T-helper 2 cell (primary cell): Measurements from ENCODE around the gene CLDN4.
"Not testable (repeated sequence)": the region's sequence is repeated elsewhere in the genome, so short reads cannot be mapped to it uniquely, and the experiment has no call there.

Experiments used
- DNase-seq, 5 experiments: peaks; one replicate each; pipeline versions ENCODE4 v3.0.0 to v3.0.0-alpha.2; 2012 to 2022

CLDN4 gene

DNA sequence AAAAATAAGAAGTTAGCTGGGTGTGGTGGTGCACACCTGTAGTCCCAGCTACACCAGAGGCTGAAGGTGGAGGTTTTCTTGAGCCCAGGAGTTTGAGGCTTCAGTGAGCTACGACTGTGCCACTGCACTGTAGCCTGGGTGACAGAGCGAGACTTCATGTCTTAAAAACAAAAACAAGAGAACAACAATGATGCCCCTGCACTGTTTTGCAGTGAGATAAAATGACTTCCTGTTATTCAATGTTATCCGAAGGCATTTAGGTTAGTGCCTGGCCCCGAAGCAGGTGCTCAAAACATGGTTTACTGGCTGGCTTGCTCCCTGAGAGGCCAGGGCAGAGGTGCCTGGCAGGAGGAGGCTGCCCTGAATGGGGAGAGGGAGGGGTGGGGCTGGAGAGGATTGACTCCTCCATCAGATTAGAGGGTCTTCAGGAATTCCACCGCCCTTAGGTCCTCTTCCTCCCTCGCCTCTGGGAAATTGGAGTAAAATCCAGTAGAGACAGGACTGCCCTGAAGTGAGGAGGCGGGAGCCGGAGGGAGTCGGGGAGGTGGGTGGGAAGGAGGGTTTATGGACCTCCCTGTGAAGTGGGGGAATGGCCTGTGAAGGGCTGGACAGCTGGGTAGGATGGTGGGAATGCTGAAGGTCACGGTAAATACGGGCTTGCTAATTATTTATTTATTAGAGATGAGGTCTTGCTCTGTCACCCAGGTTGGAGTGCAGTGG lies 6.8 kb upstream of the CLDN4 start:
- no peak for DNase-seq

DNA sequence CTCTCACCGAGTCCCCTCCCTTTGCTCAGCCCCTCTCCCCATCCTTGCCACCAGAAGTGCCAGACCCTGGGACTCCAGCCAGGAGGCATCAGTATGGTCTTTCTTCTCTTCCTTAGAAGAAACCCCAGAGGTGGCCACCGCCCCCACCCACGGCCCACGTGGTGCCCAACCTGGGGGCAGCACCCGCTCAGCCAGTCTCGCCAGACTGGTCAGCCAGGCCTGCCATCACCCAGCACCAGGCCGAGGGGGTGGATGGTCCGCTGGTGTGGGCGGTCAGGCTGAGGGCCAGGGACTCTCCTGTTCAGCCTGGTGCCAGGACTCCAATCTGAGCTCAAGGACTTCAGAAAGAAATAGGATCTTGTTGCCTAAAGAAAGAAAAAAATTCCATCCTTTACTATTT lies 5.8 kb upstream of the CLDN4 start:
- no peak for DNase-seq

DNA sequence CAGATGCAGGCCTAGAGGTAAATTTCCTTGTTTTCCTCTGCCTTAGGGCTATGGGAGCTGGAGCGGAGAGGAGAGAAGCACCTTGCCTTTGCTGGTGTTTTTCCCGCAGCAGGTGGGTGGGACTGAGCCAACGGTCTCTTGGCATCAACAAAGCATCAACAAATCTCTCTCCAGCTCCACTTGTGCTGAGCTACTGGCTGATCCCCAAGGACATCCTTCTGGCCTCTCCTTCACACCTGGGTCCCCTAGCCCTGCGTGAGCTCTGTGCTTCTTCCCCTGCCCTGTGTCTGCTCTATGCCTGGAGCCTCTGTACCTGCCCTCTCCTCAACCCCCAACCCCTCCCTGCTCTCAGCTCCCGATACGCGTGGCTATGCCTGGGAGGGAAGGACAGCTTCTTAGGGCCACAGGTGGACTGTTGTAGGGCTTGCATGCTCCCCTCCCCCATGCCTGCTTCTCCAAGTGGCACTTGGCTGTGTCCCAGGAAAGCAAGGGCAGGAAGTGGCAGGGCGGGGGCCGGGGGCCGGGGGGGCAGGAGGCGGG lies 3.2 kb upstream of the CLDN4 start:
- no peak for DNase-seq

DNA sequence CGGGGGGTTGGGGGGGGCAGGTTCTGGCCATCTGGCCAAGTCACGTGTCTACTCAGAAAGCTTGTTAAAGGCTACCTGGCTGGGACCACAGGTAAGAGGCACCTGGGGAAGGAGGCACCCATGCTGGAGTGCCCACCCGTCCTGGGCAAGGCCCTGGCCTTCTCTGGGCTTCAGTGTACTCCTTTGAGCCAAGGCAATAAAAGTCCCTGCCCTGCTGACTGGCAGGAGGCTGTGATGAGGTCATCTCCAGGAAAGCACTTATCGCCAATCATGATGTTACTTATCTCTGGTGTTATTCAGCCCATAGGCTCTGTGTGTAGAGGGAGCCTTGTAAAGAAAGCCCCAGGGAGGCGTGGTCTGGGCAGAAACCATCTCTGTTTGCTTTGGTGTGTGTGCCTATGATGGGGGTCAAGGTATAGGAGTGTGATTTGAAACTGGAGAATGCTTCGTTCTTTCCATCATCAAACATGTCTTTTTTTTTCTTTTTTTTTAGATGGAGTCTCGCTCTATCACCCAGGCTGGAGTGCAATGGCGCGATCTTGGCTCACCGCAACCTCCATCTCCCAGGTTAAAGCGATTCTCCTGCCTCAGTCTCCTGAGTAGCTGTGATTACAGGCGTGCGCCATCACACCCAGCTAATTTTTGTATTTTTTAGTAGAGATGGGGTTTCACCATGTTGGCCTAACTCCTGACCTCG lies 2.5 kb upstream of the CLDN4 start:
- peak in 1 of 5 experiments; percentile 49 for DNase-seq

DNA sequence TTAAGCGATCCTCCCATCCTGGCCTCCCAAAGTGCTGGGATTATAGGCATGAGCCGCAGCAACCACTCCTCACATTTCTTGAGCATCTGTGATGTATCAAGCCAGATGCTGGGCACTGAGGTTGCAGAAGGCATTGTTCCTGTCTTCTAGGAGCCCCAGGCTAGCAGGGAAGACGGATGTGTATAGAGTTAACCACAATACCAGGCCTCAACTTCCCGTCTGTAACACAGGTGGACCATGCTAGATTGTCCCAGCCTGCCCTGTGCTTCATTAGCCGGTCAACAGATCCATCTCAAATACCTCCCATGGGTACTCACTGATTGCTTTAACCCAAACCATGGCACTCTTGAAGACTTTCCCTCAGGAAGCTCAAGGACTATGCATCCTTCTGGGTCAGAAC lies 1.8 kb upstream of the CLDN4 start:
- no peak for DNase-seq

DNA sequence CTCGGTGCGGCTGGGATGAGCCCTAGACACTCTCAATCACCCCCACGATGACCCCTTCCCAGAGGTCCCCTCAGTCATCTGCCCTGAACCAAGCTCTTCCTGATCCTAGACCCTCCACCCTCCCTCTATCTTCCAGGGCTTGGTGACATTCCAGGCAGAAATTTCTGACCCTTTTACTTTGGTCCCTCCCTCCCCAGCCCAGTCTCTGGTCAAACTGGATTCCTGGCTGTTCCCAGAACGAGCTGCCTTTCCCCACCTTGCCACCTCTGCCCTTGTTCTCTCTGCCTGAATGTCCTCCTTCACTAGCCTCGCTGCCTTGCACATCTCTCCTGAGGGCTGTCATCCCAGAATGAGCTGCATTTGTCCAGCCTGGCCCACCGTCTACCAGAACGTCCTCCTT lies 1.3 kb upstream of the CLDN4 start:
- DNase-seq: no peak

DNA sequence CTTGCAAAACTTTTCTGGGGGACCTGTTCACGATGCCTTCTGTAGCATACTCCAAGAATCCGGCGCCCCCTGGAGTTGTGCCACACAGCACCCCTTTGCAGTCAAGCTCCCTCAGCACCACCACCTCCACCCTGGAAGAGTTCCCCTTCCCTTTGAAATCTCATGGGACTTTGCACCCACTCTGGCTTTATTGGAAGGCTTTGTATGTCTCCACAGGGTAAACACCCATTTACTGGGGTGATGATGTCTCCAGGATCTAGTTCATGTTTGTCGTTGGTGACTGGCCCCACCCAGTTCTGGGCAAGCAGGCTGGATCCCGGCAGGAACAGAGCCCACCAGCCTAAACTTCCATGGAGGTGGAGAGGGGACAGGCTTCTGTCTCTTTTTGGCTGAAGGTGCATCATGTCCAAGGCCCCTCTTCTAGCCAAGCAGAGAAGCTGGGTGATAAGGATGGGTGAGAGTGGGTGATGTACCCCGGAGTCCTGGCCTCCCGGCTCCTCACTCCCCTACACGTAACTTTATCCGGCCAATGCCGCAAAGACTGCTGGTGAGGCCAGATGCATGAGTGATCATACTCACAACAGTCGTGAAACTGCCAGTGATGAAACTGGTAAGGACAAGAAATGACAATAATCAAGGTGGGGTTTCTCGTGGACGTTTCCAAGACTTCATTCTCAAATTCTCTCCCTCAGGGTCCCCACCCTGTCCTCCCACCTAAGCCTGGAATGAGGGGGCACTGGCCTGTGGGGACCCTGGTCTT lies 695 bp upstream of the CLDN4 start:
- DNase-seq: no peak

DNA sequence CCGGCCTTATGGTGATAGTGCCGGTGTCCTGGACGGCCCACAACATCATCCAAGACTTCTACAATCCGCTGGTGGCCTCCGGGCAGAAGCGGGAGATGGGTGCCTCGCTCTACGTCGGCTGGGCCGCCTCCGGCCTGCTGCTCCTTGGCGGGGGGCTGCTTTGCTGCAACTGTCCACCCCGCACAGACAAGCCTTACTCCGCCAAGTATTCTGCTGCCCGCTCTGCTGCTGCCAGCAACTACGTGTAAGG lies 713 bp downstream of the CLDN4 start:
- DNase-seq: no peak

DNA sequence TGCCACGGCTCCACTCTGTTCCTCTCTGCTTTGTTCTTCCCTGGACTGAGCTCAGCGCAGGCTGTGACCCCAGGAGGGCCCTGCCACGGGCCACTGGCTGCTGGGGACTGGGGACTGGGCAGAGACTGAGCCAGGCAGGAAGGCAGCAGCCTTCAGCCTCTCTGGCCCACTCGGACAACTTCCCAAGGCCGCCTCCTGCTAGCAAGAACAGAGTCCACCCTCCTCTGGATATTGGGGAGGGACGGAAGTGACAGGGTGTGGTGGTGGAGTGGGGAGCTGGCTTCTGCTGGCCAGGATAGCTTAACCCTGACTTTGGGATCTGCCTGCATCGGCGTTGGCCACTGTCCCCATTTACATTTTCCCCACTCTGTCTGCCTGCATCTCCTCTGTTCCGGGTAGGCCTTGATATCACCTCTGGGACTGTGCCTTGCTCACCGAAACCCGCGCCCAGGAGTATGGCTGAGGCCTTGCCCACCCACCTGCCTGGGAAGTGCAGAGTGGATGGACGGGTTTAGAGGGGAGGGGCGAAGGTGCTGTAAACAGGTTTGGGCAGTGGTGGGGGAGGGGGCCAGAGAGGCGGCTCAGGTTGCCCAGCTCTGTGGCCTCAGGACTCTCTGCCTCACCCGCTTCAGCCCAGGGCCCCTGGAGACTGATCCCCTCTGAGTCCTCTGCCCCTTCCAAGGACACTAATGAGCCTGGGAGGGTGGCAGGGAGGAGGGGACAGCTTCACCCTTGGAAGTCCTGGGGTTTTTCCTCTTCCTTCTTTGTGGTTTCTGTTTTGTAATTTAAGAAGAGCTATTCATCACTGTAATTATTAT lies 1.2 kb downstream of the CLDN4 start:
- no peak for DNase-seq

DNA sequence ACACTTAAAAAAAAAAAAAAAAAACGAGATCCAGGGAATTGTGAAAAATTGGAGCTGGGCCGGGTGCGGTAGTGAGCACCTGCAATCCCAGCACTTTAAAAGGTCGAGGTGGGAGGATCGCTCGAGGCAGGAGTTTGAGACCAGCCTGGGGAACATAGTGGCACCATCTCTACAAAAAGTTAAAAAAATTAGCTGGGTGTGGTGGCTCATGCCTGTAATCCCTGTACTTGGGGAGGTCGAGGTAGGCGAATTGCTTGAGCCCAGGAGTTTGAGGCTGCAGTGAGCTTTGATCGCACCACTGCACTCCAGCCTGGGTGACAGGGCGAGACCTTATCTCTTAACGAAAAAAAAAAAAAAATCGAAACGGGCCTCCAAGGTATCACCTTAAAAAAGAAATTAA lies 2.0 kb downstream of the CLDN4 start:
- no peak for DNase-seq

DNA sequence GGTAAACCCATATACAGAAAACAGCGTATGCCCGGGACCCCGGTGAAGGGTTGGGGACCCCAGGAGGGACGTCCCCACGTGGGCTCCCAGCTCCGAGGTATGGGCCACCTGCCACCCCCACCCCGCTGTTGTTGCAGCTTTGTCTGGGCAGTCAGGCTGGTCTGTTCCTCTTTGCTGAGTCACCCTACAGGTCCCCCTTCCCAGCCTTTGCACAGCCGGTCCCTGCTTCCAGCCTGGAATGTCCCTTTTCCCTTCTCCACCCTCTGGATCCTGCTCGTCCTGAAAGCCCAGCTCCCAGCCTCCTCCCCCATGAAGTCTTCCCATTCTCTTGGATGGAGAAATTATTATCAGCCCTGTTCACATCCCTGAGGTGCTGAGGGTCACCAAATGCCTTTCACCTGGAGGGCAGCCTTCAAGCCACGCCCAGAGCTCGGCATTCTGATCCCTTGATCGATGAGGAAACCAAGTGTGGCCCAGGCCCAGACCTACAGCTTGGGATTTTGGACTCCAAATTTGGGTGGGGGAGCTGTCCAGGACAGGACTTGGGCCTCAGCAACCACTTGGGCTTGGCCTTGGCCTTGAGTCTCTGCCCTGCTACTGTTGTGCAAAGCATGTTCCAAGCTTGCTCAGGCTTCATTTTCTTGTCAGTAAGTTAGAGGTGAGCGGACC lies 2.6 kb downstream of the CLDN4 start:
- no peak for DNase-seq

DNA sequence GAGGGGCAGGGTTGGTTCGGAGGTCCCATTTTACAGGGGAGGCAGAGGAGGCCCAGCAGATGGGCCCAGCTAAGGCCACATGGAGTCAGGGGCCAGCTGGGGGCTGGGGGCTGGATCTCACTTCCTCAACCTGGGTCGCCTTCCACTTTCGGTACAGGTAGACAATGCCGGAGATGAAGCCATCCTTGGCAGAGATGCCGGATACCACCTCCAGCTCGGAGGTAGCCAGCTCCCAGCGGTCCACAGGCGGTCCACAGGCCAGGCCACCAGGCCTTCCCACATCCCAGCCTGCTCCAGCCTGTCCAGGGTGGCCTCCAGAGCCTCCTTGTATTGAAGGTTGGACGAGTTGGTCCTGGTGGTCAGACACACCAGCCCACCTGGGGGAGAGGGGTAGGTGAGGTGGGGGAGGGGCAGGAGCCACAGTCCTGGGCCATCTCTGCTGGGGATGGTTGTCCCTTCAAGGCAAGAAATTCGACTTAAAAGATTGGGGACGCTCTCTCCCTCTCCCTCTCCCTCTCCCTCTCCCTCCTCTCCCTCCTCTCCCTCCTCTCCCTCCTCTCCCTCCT lies 3.9 kb downstream of the CLDN4 start:
- DNase-seq: no peak

DNA sequence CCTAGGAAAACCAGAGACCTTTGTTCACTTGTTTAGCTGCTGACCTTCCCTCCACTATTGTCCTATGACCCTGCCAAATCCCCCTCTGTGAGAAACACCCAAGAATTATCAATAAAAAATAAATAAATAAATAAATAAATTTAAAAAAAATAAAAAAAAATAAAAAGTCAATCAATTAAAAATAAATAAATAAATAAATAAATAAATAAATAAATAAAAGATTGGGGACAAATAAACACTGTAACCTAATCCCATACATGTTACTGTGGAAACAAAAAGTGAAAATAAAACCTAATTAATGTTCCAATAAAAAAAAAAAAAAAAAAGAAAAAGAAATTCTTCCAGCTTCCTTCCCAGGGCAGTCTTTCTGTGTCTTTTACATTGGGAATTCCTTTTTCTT lies 6.4 kb downstream of the CLDN4 start:
- DNase-seq: not testable (repeated sequence)

DNA sequence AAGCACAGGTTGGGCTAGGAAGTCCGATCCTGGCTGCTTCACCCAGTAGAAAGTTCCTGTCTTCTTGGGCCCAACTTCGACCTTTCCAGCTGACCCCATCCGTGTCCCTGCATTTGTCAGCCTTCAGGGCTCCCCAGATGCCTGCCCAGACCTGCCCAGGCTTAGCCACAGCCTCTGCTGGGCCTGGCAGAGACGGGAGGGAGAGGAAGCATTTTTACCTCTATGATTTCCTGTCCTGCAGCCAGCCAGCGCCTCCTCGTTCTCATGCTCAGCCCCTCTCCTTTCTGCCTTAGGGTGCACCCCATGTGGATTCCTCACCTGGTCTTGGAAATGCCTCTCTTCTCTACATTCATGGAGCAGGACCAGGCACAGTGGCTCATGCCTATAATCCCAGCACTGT lies 7.8 kb downstream of the CLDN4 start:
- no peak for DNase-seq

DNA sequence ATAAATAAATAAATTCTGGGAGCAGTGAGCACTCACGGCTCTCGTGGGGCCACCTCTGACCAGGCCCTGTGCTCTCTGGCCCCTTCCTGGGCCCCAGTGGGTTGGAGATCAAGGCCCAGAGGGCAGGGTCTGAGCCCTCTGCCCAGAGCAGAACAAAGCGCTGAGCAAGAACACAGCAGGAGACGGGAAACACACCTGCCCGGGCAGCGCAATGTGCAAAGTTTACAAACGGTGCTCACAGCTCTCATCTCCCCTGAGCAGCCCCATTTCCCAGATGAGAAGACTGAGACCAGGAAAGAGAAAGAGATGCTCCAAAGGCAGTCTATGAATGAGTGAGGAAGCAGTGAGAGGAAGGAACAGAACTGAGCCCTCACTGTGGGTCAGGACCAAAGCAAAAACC lies 8.5 kb downstream of the CLDN4 start:
- DNase-seq: no peak

DNA sequence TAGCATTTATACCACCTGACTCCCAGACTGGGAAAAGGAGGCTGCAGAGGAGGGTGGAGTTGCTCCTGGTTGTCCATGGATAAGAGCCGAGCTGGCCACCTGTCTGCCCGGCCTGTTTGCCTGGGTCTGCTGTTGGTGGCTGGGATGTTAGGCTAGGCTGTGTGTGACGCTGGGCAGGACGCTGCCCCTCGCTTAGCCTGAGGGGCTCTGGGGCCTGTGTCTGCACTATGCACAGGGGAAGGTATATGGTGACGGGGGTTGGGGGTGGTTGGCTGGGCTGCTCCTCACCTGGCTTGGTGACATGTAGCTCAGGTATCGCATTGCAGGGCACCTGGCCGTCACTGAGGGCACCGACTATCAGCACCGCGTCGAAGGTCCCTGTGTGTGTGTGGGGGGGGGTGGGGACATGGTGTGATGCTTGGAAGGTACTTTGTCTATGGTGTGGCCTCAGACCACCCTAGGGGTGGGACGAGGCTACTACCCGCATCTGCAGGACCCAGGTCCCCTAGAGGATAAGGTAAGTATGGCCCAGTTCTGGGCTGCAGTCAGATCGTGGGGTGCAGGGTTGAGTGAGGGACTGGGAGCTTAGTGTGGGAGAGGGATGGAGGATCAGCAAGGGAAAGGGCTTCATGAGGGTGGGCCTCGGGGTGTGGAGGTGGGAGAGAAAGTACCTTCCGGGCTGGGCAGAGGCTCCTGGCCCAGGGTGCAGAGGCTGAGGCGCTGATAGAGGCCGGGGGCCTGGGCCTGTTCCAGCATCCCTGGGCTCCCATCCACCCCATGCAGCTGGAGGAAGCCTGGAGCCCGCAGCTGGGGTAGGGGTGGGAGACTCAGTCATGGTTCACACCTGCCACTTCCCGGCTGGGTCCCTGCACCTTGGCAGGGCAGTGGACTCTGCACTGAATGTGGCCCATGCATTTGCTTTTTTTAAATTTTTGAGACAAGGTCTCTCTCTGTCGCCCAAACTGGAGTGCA lies 9.2 kb downstream of the CLDN4 start:
- no peak for DNase-seq

DNA sequence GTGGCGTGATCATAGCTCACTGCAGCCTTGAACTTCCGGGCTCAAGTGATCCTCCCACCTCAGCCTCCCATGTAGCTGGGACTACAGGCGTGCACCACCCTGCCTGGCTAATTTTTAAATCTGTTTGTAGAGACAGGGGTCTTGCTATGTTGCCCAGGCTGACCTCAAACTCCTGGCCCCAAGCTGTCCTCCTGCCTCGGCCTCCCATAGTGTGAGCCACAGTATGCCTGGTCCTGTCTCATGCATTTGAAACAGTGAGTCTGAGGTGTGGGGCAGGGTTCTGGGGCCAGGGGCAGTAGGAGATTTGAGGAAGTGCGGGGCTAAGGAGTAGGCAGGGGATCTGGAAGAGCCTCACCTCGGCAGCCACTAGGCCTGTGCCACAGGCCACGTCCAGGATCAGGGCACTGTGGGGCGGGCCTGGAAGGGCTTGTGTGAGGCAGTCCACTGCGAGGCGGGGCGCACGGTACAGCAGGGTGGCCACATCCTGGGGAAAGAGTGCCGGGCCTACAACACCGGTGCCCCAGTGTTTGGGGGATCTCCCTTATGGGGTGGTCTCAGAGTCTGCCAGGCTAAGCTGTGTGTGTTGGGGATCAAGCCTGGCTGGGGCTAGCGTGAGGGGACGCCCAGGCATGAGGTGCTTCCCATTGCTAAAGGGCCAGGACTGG lies 10.1 kb downstream of the CLDN4 start:
- DNase-seq: no peak

DNA sequence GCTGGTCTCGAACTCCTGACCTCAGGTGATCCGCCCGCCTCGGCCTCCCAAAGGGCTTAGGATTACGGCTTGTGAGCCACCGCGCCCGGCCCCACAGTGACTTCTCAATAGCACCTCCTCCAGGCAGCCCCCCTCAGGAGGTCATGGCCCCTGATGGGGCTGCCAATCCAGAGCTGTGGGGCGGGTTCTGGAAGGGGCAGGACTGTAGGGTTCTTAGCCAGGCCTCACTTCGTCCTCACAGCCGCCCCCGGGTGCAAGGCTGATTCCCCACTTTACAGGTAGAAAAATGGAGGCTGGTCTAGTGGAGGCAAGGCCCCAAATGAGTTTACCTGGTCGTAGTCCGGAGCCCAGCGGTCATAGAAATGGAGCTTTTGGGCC lies 10.9 kb downstream of the CLDN4 start:
- DNase-seq: no peak

DNA sequence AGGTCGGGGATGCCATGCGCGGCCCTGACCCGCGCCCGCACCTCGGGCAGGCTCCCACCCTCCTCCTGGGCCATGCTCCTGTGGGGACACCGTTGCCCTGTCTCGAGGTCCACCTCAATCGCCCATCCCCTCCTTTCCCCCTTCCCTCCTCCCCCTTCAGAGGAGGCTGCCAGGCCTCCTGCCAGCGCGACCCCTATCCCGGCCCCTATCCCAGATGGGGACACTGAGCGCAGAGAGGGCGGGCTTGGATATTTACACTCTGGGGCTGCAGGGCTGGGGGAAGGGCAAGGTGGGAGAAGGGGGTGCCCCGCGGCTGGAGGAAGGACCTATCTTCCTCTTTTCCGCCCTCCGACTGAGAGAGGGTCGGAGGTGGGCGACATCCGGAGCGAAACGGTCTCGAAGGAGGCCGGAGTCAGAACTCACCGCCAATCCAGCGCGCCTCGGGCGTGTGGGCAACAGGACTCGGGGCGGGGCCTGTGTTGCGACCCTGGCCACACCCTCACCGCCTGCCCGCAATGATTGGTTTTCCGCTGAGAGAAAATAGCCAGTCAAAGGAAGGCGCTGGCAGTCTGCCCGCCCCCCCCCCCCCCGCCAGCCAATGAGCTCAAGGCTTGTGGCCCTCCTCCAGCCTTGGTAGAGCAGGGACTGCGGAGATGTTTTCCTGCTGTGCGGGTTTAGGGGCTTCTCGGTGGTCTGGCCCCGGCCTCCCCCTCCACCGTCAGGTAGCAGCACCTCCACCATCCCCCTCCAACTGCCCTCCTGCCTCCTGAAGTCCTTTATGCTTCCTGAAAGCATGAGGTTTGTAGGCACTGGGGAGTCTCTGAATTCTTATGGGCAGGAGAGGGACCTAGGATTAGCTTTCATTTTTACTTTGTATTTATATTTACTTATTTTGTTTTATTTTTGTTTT lies 11.5 kb downstream of the CLDN4 start, which contains the start of gene METTL27:
Gene METTL27, minus strand, starts transcription at position 450 of the 910 bp plus-strand sequence. Its CDS starts 376 bp downstream, at position 74.
- peak; percentile 72 to 95 (median 82) for DNase-seq
